ENCODE measurements around the gene KIF25.

DNA sequence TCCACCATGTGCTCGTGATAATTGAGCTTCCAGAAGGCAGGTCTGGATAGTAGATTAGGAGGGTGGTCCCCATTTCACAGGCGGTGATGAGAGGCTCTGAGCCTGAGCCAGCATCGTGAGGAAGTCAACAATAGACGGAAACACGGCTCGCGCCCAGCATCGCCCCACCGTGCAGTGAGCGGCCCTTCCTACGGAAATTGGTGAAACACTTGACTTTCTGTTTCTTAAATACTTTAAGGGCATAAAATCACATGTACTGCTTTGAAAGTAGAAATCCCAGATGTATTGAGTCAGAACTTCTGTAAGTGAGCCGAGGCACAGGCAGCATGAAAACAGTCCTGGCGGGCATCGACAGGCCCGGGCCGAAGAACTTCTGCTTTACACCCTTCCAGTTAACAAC is 4.3 kb upstream of the KIF25 start:
- TF ChIP-seq, protein P1, sequence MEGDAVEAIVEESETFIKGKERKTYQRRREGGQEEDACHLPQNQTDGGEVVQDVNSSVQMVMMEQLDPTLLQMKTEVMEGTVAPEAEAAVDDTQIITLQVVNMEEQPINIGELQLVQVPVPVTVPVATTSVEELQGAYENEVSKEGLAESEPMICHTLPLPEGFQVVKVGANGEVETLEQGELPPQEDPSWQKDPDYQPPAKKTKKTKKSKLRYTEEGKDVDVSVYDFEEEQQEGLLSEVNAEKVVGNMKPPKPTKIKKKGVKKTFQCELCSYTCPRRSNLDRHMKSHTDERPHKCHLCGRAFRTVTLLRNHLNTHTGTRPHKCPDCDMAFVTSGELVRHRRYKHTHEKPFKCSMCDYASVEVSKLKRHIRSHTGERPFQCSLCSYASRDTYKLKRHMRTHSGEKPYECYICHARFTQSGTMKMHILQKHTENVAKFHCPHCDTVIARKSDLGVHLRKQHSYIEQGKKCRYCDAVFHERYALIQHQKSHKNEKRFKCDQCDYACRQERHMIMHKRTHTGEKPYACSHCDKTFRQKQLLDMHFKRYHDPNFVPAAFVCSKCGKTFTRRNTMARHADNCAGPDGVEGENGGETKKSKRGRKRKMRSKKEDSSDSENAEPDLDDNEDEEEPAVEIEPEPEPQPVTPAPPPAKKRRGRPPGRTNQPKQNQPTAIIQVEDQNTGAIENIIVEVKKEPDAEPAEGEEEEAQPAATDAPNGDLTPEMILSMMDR (IDR thresholded peaks at IDR 0.05), result no peak
- TF ChIP-seq EP300 (IDR thresholded peaks at IDR 0.05), result no peak
